ENCODE measurements around the gene PAOX. TPM values are rescaled to one million over a fixed set of nuclear protein-coding genes. Genes with fewer than 3 reads are reported as not detected.

The PAOX gene
- total RNA-seq, 4 donors from 2014 or later: 2.4 to 18.6 (median 8.1) TPM

DNA sequence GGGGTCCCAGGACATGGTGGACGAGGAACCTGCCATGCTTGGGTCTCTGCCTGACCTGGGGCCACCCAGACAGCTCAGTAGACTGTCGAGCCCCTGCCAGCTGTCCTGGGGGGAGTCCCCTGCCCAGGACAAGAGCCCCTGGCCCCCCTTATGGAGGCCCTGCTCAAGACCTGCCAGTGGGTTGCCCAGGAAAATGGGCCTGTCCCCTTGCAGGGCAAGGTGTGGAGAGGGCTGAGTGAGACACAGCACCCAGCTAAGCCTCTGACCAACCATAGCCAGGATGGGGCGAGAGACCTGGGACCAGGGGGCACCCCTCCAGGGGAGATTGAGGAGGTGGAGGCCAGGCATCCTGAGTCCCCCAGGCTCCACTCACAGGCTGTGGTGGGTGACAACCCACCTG, 23.1 kb upstream of the PAOX start:
- TF ChIP-seq, protein P1, sequence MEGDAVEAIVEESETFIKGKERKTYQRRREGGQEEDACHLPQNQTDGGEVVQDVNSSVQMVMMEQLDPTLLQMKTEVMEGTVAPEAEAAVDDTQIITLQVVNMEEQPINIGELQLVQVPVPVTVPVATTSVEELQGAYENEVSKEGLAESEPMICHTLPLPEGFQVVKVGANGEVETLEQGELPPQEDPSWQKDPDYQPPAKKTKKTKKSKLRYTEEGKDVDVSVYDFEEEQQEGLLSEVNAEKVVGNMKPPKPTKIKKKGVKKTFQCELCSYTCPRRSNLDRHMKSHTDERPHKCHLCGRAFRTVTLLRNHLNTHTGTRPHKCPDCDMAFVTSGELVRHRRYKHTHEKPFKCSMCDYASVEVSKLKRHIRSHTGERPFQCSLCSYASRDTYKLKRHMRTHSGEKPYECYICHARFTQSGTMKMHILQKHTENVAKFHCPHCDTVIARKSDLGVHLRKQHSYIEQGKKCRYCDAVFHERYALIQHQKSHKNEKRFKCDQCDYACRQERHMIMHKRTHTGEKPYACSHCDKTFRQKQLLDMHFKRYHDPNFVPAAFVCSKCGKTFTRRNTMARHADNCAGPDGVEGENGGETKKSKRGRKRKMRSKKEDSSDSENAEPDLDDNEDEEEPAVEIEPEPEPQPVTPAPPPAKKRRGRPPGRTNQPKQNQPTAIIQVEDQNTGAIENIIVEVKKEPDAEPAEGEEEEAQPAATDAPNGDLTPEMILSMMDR (IDR thresholded peaks at IDR 0.05; ENCODE audit: low read depth): no peak

DNA sequence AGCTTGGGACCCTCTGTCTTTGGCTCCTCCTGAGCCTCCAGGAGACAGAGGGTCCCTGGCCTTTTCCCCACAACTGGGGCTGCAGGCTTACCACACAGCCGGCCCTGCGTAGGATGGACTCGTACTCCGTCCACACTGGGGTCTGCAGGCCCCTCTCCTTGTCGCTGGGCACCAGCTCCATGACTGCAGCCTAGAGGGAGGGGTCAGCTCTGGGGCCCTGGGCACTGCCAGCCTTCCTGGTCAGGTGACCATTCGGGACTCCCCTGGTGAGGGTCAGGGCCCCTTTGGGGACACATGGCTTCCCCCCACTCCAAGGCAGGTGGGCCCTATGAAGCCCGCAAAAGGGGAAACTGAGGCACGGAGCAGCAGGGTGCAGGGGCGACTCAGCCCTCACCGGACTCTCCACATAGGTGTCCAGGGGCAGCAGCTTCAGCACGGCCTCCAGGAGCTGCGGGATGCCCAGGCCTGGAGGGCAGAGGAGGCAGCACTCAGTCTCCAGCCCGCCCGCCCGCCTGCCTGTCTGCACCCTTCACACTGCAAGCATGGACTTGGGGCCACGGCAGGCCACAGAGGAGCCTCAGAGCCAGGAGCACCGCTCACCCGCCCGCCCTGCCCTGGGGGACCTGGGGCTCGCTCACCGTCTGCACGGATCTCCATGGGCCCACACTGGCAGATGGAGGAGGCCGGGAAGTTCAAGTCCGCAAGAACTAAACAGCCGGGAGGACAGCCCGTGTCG, 22.3 kb upstream of the PAOX start:
- TF ChIP-seq, protein P1 (IDR thresholded peaks at IDR 0.05; ENCODE audit: low read depth): no peak

DNA sequence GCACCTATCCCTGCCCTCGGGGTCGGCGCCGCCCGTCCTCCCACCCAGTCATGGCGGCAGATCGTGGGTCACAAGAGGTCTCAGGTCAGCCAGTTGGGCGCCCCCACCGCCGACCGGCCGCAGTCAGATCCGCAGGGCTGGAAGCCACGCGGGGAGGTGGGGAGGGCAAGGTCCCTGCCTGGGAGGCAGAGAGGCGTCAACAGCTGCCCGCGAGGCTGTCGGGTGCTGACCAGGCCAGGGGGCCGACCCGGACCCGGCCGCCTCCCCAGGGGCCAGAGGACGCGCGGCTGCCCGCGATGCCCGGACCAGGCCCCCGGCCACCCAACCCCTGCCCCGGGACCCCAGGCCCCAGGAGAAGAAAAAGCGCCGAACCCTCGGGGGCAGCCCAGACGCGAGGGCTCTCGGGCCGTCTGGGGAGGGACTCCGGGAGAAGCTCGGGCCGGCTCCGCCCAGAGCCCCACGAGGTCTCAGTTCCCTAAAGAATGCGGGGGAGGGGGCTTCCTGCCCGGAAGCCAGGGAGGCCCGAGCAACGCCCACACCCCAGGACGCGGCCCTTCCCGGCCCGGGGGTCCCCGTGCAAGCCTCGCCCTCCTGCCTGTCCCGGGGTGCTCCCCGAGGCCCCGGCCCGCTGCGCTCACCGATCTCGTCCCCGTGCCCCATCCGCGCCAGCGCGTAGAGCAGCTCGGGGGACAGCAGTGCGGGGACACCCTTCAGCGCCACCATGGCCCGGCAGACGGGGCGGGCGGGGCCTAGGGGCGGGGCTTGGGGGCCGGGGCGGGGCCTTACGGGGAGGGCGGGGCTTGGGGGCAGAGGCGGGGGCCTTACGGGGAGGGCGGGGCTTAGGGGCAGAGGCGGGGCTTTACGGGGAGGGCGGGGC, 21.5 kb upstream of the PAOX start, which contains the start of gene FUOM:
Gene FUOM, minus strand, starts transcription at position 735 of the 877 bp plus-strand sequence. Its CDS starts 12 bp downstream, at position 723.
- TF ChIP-seq, protein P1 (IDR thresholded peaks at IDR 0.05; ENCODE audit: low read depth): no peak

GRCh38 chr10:133358162-133358924, 20.7 kb upstream of the PAOX start:
- TF ChIP-seq, protein P1 (IDR thresholded peaks at IDR 0.05; ENCODE audit: low read depth): no peak

- TF ChIP-seq, protein P1 (IDR thresholded peaks at IDR 0.05; ENCODE audit: low read depth): no peak
These were observed 20.1 kb upstream of the PAOX start for GRCh38 chr10:133358925-133359310.

DNA sequence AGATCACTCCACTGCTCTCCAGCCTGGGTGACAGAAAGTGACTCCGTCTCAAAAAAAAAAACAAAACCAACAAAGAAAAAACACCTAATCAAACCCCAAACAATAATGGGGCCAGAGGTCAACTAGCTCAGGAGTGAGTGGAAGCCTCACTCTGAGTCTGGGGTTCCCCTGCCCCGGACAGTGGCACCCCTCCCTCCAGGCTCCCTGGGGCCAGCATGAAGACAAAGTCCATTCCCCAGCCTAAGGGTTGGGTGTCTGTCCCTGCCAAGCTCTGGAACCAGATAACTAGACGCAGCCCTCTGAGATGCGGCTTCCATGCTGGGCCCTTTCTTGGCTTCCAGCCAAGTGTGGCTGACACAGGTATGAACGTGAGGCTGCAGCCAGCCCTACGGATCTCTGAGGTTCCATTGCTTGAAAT, 19.5 kb upstream of the PAOX start:
- TF ChIP-seq, protein P1 (IDR thresholded peaks at IDR 0.05; ENCODE audit: low read depth): no peak

Measured in subcutaneous adipose tissue (tissue), 4 donors.